MM.1S (cell line): ENCODE data around the gene SACS.

Experiments used
- DNase-seq: peaks from one replicate; pipeline ENCODE4 v3.0.0-alpha.2; 2015
- H2AFZ ChIP-seq: fragments of 300-600 bp; sonication (generic); 2 replicates; pipeline ENCODE4 v1.6.0; 2016; ENCODE audit warnings: antibody characterized with exemption, low read length
- H3F3A ChIP-seq: fragments of 300-600 bp; sonication (generic); 2 replicates; pipeline ENCODE4 v1.6.1; 2016; ENCODE audit warnings: mild to moderate bottlenecking, antibody characterized with exemption, low read length, moderate library complexity, mixed read lengths; ENCODE audit not compliant: insufficient read depth
- H3K27ac ChIP-seq: fragments of 300-600 bp; sonication (generic); 2 replicates; pipeline ENCODE4 v1.5.1; 2016; ENCODE audit warnings: mild to moderate bottlenecking, low read length
- H3K27me3 ChIP-seq: fragments of 300-600 bp; sonication (generic); replicated peaks from 2 replicates; pipeline ENCODE4 v1.6.0; 2016; ENCODE audit warnings: low read length; ENCODE audit not compliant: insufficient read depth
- H3K36me3 ChIP-seq: fragments of 300-600 bp; sonication (generic); replicated peaks from 2 replicates; pipeline ENCODE4 v1.6.1; 2016; ENCODE audit warnings: mild to moderate bottlenecking, low read length, mixed read lengths; ENCODE audit not compliant: insufficient read depth
- H3K4me1 ChIP-seq: fragments of 300-600 bp; sonication (generic); 2 replicates; pipeline ENCODE4 v1.6.1; 2016; ENCODE audit warnings: low read length, mixed read lengths
- H3K4me2 ChIP-seq: fragments of 300-600 bp; sonication (generic); 2 replicates; pipeline ENCODE4 v1.6.0; 2016; ENCODE audit warnings: low read depth, low read length
- H3K4me3 ChIP-seq: fragments of 300-600 bp; sonication (generic); 2 replicates; pipeline ENCODE4 v1.5.1; 2016; ENCODE audit warnings: low read length, mixed read lengths
- H3K79me2 ChIP-seq: fragments of 300-600 bp; sonication (generic); 2 replicates; pipeline ENCODE4 v1.6.1; 2016; ENCODE audit warnings: mixed run types, low read length, mixed read lengths
- H3K9ac ChIP-seq: fragments of 300-600 bp; sonication (generic); 2 replicates; pipeline ENCODE4 v1.6.1; 2016; ENCODE audit warnings: low read length, mixed read lengths
- H3K9me2 ChIP-seq: fragments of 300-600 bp; sonication (generic); replicated peaks from 2 replicates; pipeline ENCODE4 v1.6.1; 2016; ENCODE audit warnings: mild to moderate bottlenecking, low read length, mixed read lengths; ENCODE audit not compliant: insufficient read depth
- H3K9me3 ChIP-seq: fragments of 300-600 bp; sonication (generic); replicated peaks from 2 replicates; pipeline ENCODE4 v1.6.1; 2016; ENCODE audit warnings: mild to moderate bottlenecking, low read length, mixed read lengths; ENCODE audit not compliant: insufficient read depth
- H4K20me1 ChIP-seq: fragments of 300-600 bp; sonication (generic); 2 replicates; pipeline ENCODE4 v1.6.1; 2016; ENCODE audit warnings: mild to moderate bottlenecking, low read length, moderate library complexity, mixed read lengths; ENCODE audit not compliant: insufficient read depth
- CTCF ChIP-seq: fragments of 300-600 bp; sonication (generic); IDR thresholded peaks from 2 replicates; pipeline ENCODE4 v1.5.1; 2016; ENCODE audit warnings: antibody characterized with exemption, low read length, mixed read lengths
- EZH2 ChIP-seq: fragments of 300-600 bp; sonication (generic); optimal IDR thresholded peaks from 2 replicates; pipeline ENCODE3; 2017; ENCODE audit warnings: low read depth, mild to moderate bottlenecking, antibody characterized with exemption, low read length, mixed read lengths
- EZH2phosphoT487 ChIP-seq: fragments of 300-600 bp; sonication (generic); IDR thresholded peaks from 2 replicates; pipeline ENCODE4 v1.6.1; 2018; ENCODE audit warnings: antibody characterized with exemption, low read length

The SACS gene

GRCh38 chr13:23467048-23467931 lies 33.8 kb upstream of the SACS start:
- no peak for DNase-seq
- Histone ChIP-seq H3F3A (no peaks in the 10 kb centered on the region), H3K4me1 (peaks cover 7% of the 10 kb centered on the region; the same call in 1 of the 2 replicates), H3K27me3 (no peaks in the 10 kb centered on the region), H3K9ac (peak overlapping the region; percentile 33; the same call in 1 of the 2 replicates), H4K20me1 (no peaks in the 10 kb centered on the region), H3K79me2 (no peaks in the 10 kb centered on the region), H3K4me3 (0 out of 2 replicates have a peak overlapping the region, but pooled peaks have one; percentile 29), H3K4me2 (peak overlapping the region; percentile 60), H3K9me3 (no peaks in the 10 kb centered on the region), H3K27ac (peak overlapping the region; percentile 46; the same call in 1 of the 2 replicates), H2AFZ (peak overlapping the region; percentile 85), H3K9me2 (no peaks in the 10 kb centered on the region), H3K36me3 (no peaks in the 10 kb centered on the region)
- no peak for TF ChIP-seq EZH2
- TF ChIP-seq EZH2phosphoT487, result no peak
- TF ChIP-seq CTCF, result no peak

- peak overlapping the region; percentile 49; the same call in 1 of the 2 replicates for H3K9ac ChIP-seq
- H3K9me3 ChIP-seq, result no peaks in the 10 kb centered on the region
- TF ChIP-seq EZH2, result no peak
- TF ChIP-seq CTCF, result no peak; the same call in none of the 2 replicates
- no peaks in the 10 kb centered on the region for H3K79me2 ChIP-seq
- no peaks in the 10 kb centered on the region for H3F3A ChIP-seq
- DNase-seq, result peak; percentile 70
- H3K4me1 ChIP-seq, result peaks cover 7% of the 10 kb centered on the region; the same call in 1 of the 2 replicates
- peak overlapping the region; percentile 55 for H3K4me3 ChIP-seq
- peak overlapping the region; percentile 66; the same call in 1 of the 2 replicates for H3K27ac ChIP-seq
- no peaks in the 10 kb centered on the region for H3K27me3 ChIP-seq
- H3K4me2 ChIP-seq, result peak overlapping the region; percentile 68
- no peaks in the 10 kb centered on the region for H3K9me2 ChIP-seq
- no peaks in the 10 kb centered on the region for H4K20me1 ChIP-seq
- H3K36me3 ChIP-seq, result no peaks in the 10 kb centered on the region
- peak overlapping the region; percentile 77 for H2AFZ ChIP-seq
Observed at GRCh38 chr13:23466144-23467002, 32.9 kb upstream of the SACS start.

- Histone ChIP-seq H4K20me1 (no peaks in the 10 kb centered on the region), H3K27me3 (no peaks in the 10 kb centered on the region), H3K27ac (no peak overlapping the region), H2AFZ (no peak overlapping the region), H3K9me2 (no peaks in the 10 kb centered on the region), H3K4me3 (no peak overlapping the region), H3K9ac (no peak overlapping the region), H3K79me2 (no peaks in the 10 kb centered on the region), H3K36me3 (no peaks in the 10 kb centered on the region), H3F3A (no peaks in the 10 kb centered on the region), H3K4me1 (peaks cover 7% of the 10 kb centered on the region; the same call in 1 of the 2 replicates), H3K9me3 (no peaks in the 10 kb centered on the region), H3K4me2 (no peak overlapping the region)
- no peak for DNase-seq
- TF ChIP-seq EZH2phosphoT487 (no peak), EZH2 (no peak), CTCF (no peak)
Observed at GRCh38 chr13:23463661-23464060, 30.2 kb upstream of the SACS start.
